Stimulated activated CD8-positive, alpha-beta memory T cell treated with anti-CD3 and anti-CD28 coated beads, Interleukin-12 subunit alpha, Interleukin-12 subunit beta, amount 100 ng/mL, for 1 hour (primary cell): ENCODE data around the gene PCSK5.
"Not testable (repeated sequence)": the region's sequence is repeated elsewhere in the genome, so short reads cannot be mapped to it uniquely, and the experiment has no call there.

ENCODE experiments used
- DNase-seq: peaks from one replicate; pipeline ENCODE4 v3.0.0-alpha.2; 2020; ENCODE audit warnings: low read depth

Gene PCSK5

DNA sequence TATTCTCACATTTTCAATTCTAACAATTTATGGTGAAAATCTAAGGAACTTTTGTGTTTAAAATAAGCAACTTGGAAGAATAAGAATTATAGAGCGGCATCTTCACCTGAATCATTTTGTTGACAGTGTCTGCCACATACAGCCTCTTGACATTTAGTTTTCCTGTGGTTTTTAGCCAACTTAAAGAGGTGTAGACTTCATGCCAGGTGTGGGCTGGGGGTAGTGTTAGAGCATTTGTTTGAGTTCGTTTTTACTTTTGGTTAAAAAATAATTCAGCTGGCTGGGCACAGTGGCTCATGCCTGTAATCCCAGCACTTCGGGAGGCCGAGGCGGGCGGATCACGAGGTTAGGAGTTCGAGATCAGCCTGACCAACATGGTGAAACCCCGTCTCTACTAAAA, 72.8 kb downstream of the PCSK5 start:
- DNase-seq: not testable (repeated sequence)

DNA sequence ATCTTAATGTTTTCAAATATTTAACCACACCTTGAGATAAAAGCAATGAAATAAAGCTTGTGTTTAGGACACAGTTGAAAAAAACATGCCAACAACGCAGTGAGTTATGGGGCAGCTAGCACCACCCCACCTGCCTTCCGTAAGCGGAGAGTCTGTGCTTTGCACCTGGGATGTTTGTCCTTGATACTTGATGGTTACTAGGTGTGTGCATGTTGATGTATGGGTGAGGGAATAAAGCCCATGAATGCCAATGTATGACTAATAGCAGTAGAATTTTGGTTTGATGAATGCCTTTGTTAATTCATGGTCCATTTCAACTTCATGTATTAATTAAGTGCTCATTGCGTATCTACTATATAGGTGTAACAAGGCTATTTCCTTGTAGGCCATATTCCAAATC, 74.0 kb downstream of the PCSK5 start:
- DNase-seq: no peak

DNA sequence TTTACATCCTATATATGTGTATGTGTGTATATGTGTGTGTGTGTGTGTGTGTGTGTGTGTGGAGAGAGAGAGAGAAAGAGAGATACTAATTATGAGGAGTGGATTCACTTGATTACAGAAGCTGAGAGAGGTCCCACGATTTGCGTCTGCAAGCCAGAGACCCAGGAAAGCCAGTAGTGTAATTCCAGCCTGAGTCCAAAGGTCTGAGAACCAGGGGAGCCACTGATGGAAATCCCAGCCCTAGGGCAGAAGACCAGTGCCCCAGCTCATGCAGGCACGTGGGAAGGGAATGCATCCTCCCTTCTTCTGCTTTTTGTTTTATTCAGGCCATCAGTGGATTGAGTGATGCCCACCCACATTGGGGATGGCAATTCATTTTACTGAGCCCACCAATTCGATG, 74.8 kb downstream of the PCSK5 start:
- DNase-seq: no peak

DNA sequence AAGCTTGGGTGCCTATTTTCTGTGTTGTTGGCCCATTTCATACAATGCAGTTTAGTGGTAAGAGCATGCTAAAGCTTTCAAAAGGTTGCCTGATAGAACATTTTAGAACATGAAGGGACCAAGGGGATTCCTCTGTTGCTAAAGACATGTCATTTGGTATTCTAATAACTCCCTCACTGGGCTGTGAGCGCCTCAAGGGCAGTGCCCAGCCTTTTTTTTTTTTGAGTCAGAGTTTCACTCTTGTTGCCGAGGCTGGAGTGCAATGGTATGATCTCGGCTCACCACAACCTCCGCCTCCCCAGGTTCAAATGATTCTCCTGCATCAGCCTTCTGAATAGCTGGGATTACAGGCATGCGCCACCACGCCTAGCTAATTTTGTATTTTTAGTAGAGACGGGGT, 77.1 kb downstream of the PCSK5 start:
- no peak for DNase-seq

DNA sequence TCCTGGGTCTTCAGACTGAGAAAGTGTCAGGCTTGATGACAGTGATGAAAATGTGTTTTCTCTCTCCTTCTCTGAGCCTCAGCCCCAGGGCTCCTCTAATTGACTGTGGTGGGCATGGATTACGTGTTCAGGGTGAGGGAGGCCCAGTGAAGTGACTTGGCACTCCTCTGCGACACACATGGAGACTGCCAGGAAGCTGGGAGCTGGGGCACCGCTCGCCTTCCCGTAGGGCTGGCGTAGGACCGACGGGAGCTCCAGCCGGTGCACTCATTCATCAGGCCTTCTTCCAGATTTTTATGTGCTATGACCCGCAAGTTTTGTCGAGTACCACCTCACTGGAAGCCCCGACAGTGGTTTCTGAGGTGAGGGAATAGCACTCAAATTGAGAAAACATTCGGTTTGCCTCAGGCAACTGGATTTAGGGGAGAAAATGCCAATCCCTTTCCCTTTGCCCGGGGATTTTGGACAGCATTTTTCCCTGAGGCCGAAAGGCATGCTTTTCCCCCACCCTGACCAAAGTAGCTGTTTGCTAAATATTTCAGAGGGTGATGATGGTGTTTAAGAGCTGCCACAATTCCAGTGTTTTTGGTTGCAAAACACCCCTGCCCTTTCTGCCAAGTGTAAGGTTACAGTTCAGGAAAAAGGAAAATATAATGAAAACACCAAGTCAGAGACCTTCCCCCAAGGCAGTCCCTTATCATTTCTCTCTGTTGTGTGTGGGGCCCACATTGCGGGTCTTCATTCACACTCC, 83.7 kb downstream of the PCSK5 start:
- no peak for DNase-seq

DNA sequence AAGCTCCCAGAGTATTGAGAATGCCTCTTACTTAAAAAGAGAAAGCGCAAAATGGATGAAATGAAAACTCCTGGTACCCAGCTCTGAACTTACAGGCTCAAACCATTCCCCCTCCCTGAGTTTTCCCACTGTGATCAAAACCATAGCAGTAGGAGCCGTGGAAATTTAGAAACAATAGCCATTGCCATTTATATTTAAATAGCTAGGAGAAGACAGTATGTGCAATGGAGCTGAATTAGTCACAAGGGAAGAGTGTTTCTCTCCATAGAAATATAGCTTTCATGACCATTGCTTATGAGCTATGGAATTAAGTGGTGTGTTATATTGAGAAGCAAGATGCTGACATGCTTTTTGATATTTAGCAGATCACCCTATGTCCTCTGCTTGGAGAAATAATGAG, 84.6 kb downstream of the PCSK5 start:
- no peak for DNase-seq

DNA sequence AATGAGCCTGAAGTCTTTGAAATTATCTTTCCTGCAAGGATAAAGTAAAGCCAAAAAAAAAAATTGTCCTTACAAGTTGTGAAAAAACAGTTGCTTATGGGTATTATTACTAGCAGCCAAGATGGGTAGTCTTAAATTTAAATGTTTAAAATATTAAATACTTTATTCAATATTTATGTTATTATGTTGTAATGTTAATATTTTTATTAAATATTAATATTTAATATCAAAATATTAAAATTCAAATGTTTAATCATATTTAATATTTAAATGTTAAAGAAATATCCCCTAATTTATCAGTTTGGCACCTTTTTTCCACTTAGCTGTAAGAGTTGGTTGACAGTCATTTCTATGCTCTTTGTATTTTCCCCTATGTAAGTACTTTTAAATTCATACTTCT, 86.1 kb downstream of the PCSK5 start:
- no peak for DNase-seq

DNA sequence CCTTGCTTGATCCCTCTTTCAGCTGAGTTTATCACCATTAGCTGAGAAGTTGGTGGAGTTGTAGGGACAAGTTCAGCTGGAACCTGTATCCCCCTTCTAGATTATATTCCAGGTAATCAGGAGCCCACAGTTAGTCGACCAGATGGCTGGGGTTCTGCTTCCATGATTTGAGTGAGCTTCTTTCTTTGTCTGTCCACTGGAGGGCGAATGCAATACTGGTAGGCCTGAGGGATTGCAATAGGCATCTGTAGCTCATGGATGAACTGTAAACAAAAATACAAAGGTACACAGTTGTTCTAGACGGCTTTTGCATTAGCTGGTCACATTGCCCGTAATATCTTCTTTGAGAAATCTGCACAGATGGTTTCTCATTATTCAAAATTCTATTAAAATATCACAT, 88.9 kb downstream of the PCSK5 start:
- DNase-seq: no peak

DNA sequence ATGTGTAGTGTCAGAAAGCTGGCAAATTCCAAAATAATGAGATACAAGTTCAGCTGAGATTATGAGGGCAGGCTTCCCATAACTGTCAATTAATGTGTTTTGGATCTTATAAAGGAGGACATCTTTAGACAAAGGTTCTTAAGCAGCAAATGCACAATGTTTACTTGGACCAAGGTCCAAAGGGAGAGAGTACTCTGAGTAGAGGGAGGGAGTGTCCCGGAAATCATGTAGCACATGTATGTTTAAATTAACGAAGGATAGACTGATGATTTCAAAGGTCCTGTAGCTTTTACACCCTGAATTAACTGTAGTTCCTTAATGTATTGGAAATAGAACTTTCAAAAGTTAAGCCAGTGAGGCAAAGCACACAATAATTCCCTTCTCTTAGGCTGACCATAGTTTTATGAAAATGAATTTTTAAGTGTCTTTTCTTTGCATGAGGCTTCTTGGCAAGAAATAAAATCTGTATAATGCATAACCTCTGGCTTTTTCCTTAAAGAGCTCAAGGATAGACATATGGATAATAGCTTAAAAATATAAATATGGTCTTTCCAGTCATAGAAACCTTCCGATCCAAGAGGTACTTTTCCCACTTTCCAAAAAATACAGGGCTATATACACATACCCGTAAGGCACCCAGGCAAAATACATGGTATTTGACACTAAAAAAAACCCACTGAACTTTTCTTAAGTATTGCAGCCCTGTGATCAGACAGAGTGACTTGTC, 93.0 kb downstream of the PCSK5 start:
- no peak for DNase-seq

DNA sequence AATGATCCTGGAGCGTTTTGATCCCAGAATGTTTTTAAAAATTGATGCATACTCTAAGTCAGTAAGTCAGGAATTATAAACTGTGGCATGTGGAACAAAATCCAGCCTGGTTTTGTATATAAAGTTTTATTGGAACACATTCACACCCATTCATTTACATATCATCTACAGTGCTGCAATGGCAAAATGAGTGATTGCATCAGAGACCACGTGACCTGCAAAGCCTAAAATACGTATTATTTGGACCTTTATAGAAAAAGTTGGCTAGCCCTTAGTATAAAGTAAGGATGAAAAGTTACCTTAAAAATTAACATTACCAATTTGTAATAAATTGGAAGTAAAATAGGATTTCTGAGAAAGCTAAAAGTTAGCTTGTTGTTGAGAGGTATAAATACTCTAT, 95.0 kb downstream of the PCSK5 start:
- DNase-seq: no peak

DNA sequence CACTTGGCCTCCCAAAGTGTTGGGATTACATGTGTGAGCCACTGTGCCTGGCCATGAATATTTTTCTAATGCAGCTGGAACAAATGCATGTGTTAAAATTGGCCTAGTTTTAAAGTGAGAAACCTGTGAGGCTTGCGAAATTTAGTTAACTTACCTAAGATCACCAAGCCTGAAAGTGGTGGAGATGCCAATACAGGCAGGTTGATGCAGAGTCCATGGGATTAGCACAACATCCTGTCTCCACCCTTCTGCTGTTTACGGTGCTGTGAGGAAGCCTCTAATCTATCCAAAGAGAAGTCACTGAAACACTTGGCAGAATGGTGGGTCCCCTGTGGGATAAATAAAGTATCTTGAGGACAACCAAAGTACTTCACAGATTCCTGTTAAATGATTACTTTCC, 98.2 kb downstream of the PCSK5 start:
- no peak for DNase-seq

DNA sequence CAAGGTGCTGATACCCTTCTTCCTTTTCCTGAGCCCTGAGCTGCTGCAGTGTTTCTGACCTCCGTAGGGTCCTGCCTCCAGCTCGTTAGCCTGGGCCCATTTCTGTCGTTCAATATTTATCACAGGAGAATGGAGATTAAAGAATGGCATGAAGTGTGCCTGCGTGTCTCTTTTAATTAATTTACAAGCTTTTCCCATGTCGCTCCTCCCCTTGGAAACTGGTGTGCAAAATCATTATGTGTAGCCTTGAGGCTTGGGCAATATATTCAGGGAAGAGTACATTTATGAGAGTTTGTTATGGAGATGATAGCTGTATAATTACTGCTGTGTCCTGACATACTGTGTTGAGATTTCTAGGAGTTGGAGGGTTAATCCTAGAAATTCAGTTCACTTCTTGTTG, 99.7 kb downstream of the PCSK5 start:
- DNase-seq: no peak

DNA sequence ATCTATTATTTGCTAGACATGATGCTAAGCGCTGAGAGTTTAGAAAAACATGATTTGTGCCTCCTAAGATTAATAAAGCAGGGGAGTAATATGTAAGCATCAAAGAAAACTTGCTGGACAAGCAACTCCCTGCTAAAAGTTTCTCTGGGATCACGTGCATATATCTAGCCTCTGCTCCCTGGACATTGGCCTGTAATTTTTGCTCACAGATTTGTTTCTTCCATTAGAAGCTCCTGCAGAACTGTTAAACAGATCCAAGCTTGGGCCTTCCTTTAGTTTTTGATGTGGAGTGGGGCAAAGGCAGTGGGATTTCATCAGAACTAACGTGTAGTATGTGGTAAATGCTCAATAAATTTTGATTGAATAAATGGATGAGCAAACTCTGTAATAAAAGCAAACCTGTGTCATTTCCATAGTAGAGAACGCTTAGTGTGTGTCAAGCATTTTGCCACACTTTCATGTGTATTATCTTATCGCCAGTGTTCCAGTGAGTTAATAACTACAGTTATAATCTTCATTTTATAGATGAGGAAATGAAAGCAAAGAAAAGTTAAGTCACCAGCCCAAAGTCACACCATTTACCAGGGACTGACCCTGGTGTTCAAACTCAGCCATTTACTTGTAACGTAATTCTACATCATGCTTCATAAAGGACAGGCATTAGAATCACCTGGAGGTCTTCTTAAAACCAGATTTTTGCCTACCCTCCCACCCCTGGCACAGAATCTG, 100.3 kb downstream of the PCSK5 start:
- DNase-seq: no peak

DNA sequence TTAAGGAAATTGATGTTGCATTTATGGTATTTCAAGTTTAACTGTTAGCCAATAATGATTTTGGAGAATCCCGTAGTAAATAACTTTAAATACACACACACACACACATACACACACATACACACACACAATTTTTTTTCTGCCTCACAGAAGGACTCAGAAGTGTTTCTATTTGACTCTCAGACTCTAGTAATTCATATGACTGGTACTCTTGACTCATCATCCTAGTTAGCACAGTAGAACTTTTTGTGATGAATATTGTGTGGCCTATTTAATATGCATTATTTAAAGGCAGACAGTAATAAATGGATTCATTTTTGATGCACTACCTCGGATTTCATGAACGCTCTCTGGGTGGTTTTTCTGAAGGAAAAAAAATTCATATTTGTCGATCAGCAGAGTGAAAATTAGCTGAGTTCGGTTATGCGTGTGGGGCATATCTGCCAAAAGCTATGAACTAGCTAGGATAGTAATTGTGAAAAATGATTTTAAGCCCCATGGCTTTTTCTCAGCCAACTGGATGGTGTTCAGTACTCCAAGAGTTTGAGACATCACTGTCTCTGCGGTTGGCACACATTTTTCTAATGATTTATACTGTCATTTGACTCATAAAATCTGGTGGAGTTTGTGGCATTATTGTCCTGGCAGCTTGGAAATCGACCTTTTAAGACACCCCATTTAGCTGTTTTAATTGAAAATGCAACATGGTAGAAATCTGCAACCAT, 102.2 kb downstream of the PCSK5 start:
- no peak for DNase-seq

DNA sequence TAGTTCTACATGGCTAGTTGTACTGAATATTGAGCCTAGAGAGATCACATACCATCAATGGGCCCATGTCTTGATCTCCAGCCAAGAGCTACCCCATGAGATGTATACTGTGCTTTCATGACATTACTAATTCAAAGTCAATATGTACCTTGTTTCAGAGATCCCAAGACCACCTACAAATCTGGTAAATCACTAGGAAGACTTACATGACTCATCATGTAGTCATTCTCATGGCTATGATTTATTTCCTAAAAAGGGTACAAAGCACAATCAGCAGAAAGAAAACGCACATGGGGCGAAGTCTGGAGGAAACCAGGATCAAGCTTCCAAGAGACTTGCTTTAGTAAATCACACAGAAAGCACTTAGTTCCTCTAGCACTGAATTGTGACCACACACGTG, 103.0 kb downstream of the PCSK5 start:
- DNase-seq: no peak

DNA sequence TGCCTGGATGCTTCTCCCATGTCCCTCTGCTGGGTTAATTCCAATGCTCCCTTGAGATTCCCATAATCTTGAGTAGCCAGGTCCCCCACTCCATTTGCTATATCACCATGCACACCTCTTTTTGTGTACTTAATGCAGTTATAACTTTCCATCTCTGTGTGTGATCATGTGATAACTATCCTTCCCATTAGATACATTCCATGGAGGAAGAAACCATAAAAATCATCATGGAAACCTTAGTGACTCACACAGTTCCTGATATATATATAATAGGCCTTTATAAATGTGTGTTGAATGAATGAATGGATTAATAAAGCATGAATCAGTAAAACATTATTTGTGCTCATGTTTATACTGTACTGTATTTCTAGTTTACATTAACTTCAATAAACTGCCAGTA, 104.6 kb downstream of the PCSK5 start:
- DNase-seq: no peak

DNA sequence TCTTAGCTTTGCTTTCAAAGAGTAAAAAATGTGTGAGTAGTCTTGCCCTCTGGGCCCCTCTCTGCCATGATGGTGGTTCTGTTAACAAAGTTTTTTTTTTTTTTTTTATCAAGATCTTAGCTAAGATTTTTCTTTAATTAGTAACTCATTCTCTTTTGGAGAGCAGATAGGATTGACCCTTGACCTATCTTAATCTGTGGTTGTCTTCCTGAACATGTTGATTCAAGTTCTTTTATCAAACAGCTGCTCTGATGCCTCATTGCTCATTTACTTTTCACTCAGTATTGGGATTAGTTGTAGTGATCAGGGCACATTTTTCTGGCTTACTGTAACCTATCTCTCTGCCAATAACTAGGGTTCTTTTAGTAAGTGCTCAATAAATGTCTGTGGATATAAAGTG, 106.3 kb downstream of the PCSK5 start:
- no peak for DNase-seq

DNA sequence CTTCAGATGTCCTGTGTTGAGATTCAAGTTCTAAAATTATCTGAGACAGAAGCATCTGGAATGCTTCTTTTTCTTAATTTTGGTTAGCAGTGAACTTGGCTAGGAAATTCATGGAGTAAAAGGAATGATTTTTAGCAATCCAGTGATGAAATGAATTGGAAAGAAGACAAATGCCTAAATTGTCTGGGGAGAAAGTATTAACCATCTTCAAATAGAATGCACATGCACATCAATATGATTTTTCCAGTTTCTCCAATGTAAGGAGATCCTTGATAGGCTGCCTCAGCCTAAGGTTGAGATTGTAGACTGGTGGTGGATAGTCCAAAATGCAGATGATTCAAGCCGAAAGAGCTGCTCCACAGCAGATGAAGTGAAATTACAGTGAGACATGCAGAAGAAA, 106.7 kb downstream of the PCSK5 start:
- DNase-seq: no peak

DNA sequence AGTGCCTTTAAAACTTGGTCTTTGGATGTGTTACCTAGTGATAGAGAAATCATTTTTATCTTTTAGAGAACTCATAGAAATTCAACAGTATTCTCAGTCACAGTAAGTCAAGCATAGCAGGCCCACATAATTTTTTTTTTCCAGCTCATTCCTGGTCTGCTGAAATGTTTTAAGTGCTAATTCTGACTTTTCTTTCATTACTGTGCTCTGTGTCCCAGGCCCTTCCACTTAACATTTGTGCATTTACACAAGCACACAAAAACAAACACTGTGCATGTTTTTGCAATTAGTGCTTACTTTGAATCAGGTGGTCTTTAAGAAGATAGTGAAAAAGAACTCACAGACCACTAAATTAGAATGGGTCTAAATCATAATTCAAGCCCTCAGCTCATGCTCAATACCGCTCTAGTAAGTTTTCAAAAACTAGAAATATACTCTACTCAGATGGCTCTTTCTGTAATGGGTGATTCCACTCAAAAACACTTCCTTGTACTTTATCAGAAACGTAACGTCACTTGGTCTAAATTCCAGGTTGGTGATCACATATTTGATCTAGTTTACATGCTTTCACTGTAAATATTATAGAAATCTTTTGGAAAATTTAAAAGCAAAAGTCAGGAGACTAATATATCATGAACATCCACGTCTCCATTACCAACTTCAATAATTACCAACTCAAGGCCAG, 107.8 kb downstream of the PCSK5 start:
- DNase-seq: no peak

DNA sequence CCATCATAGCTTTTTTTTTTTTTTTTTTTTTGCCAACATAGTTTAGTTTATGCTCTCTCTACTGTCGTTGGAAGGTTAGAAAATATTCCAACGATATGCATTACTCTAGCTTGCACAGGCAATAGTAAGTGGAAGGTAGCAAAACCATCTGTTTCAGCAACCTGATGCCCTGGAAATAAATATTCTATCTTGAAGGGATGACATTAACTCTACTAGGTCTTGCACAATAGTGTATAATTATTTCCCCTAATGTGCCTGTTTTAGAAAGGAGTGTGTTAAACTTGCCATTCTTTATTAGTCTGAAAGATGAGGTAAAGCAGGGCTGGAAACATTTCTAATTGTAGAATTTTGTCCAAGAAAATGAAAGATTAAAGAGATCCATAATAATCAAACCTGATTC, 111.0 kb downstream of the PCSK5 start:
- no peak for DNase-seq

DNA sequence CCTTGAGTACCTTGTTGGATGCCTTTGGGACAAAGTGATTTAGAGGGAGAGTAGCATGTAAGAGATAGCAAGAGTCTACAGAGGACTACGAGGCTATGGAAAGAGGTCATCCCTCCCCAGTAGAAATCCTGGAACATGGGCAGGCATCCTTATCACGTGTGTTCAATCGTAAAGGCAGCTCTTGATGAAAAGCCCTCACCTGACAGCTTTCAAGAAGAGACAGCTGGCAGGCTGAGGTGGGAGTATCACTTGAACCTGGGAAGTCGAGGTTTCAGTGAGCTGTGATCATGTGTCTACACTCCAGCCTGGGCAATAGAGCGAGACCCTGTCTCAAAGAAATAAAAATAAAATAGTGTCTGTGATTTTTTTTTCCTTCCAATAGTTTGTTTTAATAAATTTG, 112.6 kb downstream of the PCSK5 start:
- no peak for DNase-seq

DNA sequence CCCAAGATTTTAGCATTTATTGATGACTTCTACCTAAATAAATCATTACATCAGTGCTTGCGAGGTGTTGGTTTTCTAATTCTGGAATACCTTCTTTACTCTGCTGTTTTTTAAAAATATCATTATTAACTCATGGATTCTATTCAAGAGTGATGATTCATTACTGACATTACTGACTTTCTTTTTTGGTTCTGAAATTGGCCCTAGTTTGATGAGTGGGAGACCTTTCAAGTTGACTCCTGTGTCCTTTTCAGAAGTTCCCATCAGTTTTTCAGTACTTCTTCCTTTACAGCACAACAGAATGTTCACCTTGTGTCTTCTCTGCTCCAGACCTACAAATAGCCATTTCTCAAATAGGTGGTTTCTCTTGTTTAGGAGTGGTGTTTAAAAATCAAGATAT, 114.1 kb downstream of the PCSK5 start:
- no peak for DNase-seq
